ENCODE results near the gene GJB2. TPM values are rescaled to one million over a fixed set of nuclear protein-coding genes. Genes with fewer than 3 reads are reported as not detected.

GJB2 gene
- polyA plus RNA-seq, 1 experiment: 3.0 TPM

- no peaks in the 10 kb centered on the region; the same call in 1 of the 2 replicates for H3K9me3 ChIP-seq (ENCODE audit: control insufficient read depth, insufficient read depth, low read length)
- no peak overlapping the region for H3K27ac ChIP-seq (ENCODE audit: low read depth, low read length)
- CTCF ChIA-PET: no interaction called here
- no peak for TF ChIP-seq CTCF (IDR thresholded peaks at IDR 0.05; ENCODE audit: low read depth, low read length)
- H3K4me3 ChIP-seq (ENCODE audit: low read depth, low read length): no peak overlapping the region
- DNase-seq (ENCODE audit: low read depth, low spot score): no peak
- POLR2A ChIA-PET: no interaction called here
- H3K27me3 ChIP-seq (ENCODE audit: control insufficient read depth, insufficient read depth, low read length): peaks cover 58% of the 10 kb centered on the region
These were observed 38.4 kb upstream of the GJB2 start for GRCh38 chr13:20230913-20231838.

- H3K27ac ChIP-seq (ENCODE audit: low read depth, low read length): no peak overlapping the region
- H3K27me3 ChIP-seq (ENCODE audit: control insufficient read depth, insufficient read depth, low read length): peaks cover 54% of the 10 kb centered on the region
- no peak for DNase-seq (ENCODE audit: low read depth, low spot score)
- POLR2A ChIA-PET: no interaction called here
- CTCF ChIA-PET: interaction anchor here (2.0 kb wide), 1 partner anchor 31 kb away, joined by 10 read pairs; no protein-coding TSS in a partner anchor
- TF ChIP-seq CTCF (IDR thresholded peaks at IDR 0.05; ENCODE audit: low read depth, low read length): no peak
- no peaks in the 10 kb centered on the region; the same call in 1 of the 2 replicates for H3K9me3 ChIP-seq (ENCODE audit: control insufficient read depth, insufficient read depth, low read length)
- no peak overlapping the region for H3K4me3 ChIP-seq (ENCODE audit: low read depth, low read length)
These were observed 35.0 kb upstream of the GJB2 start for GRCh38 chr13:20227730-20228129.

- ChIA-PET CTCF (interaction anchor here (2.0 kb wide), 1 partner anchor 30 kb away, joined by 10 read pairs; no protein-coding TSS in a partner anchor), POLR2A (no interaction called here)
- Histone ChIP-seq H3K9me3 (ENCODE audit: control insufficient read depth, insufficient read depth, low read length) (no peaks in the 10 kb centered on the region; the same call in 1 of the 2 replicates), H3K4me3 (ENCODE audit: low read depth, low read length) (no peak overlapping the region), H3K27ac (ENCODE audit: low read depth, low read length) (no peak overlapping the region), H3K27me3 (ENCODE audit: control insufficient read depth, insufficient read depth, low read length) (peaks cover 52% of the 10 kb centered on the region)
- no peak for TF ChIP-seq CTCF (IDR thresholded peaks at IDR 0.05; ENCODE audit: low read depth, low read length)
- DNase-seq (ENCODE audit: low read depth, low spot score): no peak
These were observed 34.5 kb upstream of the GJB2 start for GRCh38 chr13:20227288-20227687.

- Histone ChIP-seq H3K27me3 (ENCODE audit: control insufficient read depth, insufficient read depth, low read length) (peaks cover 37% of the 10 kb centered on the region), H3K27ac (ENCODE audit: low read depth, low read length) (no peak overlapping the region), H3K9me3 (ENCODE audit: control insufficient read depth, insufficient read depth, low read length) (no peaks in the 10 kb centered on the region; the same call in 1 of the 2 replicates), H3K4me3 (ENCODE audit: low read depth, low read length) (no peak overlapping the region)
- CTCF ChIA-PET: no interaction called here
- no peak for DNase-seq (ENCODE audit: low read depth, low spot score)
- POLR2A ChIA-PET: no interaction called here
- no peak for TF ChIP-seq CTCF (IDR thresholded peaks at IDR 0.05; ENCODE audit: low read depth, low read length)
These were observed 29.8 kb upstream of the GJB2 start for GRCh38 chr13:20222553-20222952.

GRCh38 chr13:20221772-20222171 is 29.0 kb upstream of the GJB2 start:
- POLR2A ChIA-PET: no interaction called here
- CTCF ChIA-PET: interaction anchor here (0.5 kb wide), 1 partner anchor 24 kb away, joined by 3 read pairs; no protein-coding TSS in a partner anchor
- no peaks in the 10 kb centered on the region; the same call in 1 of the 2 replicates for H3K9me3 ChIP-seq (ENCODE audit: control insufficient read depth, insufficient read depth, low read length)
- H3K27me3 ChIP-seq (ENCODE audit: control insufficient read depth, insufficient read depth, low read length): peaks cover 39% of the 10 kb centered on the region
- H3K4me3 ChIP-seq (ENCODE audit: low read depth, low read length): no peak overlapping the region
- no peak for DNase-seq (ENCODE audit: low read depth, low spot score)
- no peak overlapping the region for H3K27ac ChIP-seq (ENCODE audit: low read depth, low read length)
- TF ChIP-seq CTCF (IDR thresholded peaks at IDR 0.05; ENCODE audit: low read depth, low read length): no peak
